Pancreas (tissue), 10 donors: ENCODE results near the gene PIF1. TPM values are rescaled to one million over a fixed set of nuclear protein-coding genes. Genes with fewer than 3 reads are reported as not detected.
A peak's percentile ranks its signal among the peaks of the same experiment; 100 is the strongest.

Experiments
- ATAC-seq, 4 donors: fragments of 200-7000 bp; cut with Tn5 transposase; one replicate each; pipeline versions ENCODE4 v1.8.0 to v1.9.1; 2020; ENCODE audit warnings: mild to moderate bottlenecking in 4 of 4, moderate library complexity in 4 of 4
- DNase-seq, 6 donors: peaks; one replicate each; pipeline ENCODE4 v3.0.0-alpha.2; 2020
- FAIRE-seq: peaks from 2 replicates; lab custom pipeline; 2012; peaks lifted over from hg19 to GRCh38; lab: Jason Lieb, UNC
- H3K27ac ChIP-seq, 4 donors: fragments of 200-600 bp; sonication (generic); 1 replicate in 3 of 4; 2 replicates in 1 of 4; pipeline versions ENCODE4 v1.5.0 to v1.8.0; 2020
- H3K27me3 ChIP-seq, 4 donors: fragments of 200-600 bp; one replicate each; pipeline ENCODE4 v1.8.0; 2021
- H3K36me3 ChIP-seq, 3 donors: fragments of 200-600 bp; sonication (generic) in 1 of 3; one replicate each; pipeline versions ENCODE4 v1.5.0 to v1.8.0; 2020 to 2021
- H3K4me1 ChIP-seq, 3 donors: fragments of 200-600 bp; one replicate each; pipeline ENCODE4 v1.8.0; 2021
- H3K4me3 ChIP-seq, 4 donors: fragments of 200-600 bp; sonication (generic) in 2 of 4; one replicate each; pipeline versions ENCODE4 v1.5.0 to v1.8.0; 2020 to 2021
- H3K9me3 ChIP-seq, 4 donors: fragments of 200-600 bp; one replicate each; pipeline ENCODE4 v1.8.0; 2021
- CTCF ChIP-seq, 4 donors: fragments of 200-600 bp; sonication (generic) in 3 of 4; IDR thresholded peaks; one replicate each; pipeline versions ENCODE4 v1.5.0 to v1.8.0; 2021; ENCODE audit warnings: antibody characterized with exemption in 4 of 4
- WGBS, 2 donors: extraction: QIAGEN DNeasy Blood & Tissue Kit; methylation state at CpG; one replicate each; pipeline ENCODE4 v1.1.7; 2013; 5-methylcytosine and 5-hydroxymethylcytosine counted together
- intact Hi-C, 3 donors: fragments of 100-400 bp; cut with DNase I; formaldehyde crosslinking; loops; one replicate each; pipeline versions ENCODE4 v1.11.1 to v1.14.2; 2022
- polyA plus RNA-seq, 2 donors: library from polyadenylated mRNA; stranded (reverse); fragments of 200-250 nt; gene quantifications; one replicate each; pipeline ENCODE4 v1.2.3, GENCODE V29; 2013
- total RNA-seq, 6 donors: library from RNA; stranded (reverse); fragmentation: NEBNext Ultra II Directional in 4 of 6; extraction: Animal tissue kit (Norgen Biotek cat#: 25700) in 4 of 6; gene quantifications; one replicate each; pipeline versions ENCODE4 v1.2.1 to v1.2.4, GENCODE V29; 2021 to 2023
- donor health status: healthy with polysubstance abuse.
- donor health status: DM: no; HTN: no; CAD: no; lungs with moderate emphysema.
- donor health status: DM: no; HTN: no; CAD: no.
- donor health status: control.
- donor health status: control.
- donor health status: Bipolar disorder and iron deficiency.
- donor health status: DM: yes; HTN: yes; CAD: no.
- donor health status: DM: no; HTN: no; CAD: no.
- donor health status: DM: no; HTN: no; CAD: no.
- donor health status: DM: yes; HTN: yes; CAD: no.

PIF1 gene
- total RNA-seq = under 1 TPM in 4 of 6 donors, not detected in 2; 0.06 to 0.66 (median 0.31) TPM
- under 1 TPM; 0.38 to 0.47 TPM for polyA plus RNA-seq

GRCh38 chr15:64825431-64826294, at the start of gene PIF1:
TSS of gene PIF1 (minus strand) at chr15:64825647. CDS start at chr15:64824335, 1,312 bp downstream.
- FAIRE-seq (peak; percentile 89), ATAC-seq (peak; percentile 97 to 98 (median 98))

GRCh38 chr15:64870353-64870752, 44.9 kb upstream of the PIF1 start:
- H3K27me3 ChIP-seq = no peaks in the 10 kb centered on the region
- H3K36me3 ChIP-seq = no peaks in the 10 kb centered on the region
- FAIRE-seq (no peak), DNase-seq (no peak), ATAC-seq (no peak)
- no peak for TF ChIP-seq CTCF (IDR thresholded peaks at IDR 0.05)
- WGBS, 2 donors = 83 to 87% methylated on average over 9 of the region's 9 CpGs
- no peaks in the 10 kb centered on the region for H3K4me1 ChIP-seq
- intact Hi-C loops = no loop called here
- H3K9me3 ChIP-seq = no peaks in the 10 kb centered on the region
- H3K4me3 ChIP-seq = no peak overlapping the region
- no peak overlapping the region for H3K27ac ChIP-seq

More at GRCh38 chr15:64825431-64826294, at the start of gene PIF1:
- H3K27ac ChIP-seq = peak within 1 kb of the TSS in 2 of 4 donors; percentile 66 to 81
- peak within 1 kb of the TSS in 2 of 4 donors; percentile 32 to 49 for H3K4me3 ChIP-seq
- H3K36me3 ChIP-seq = no peaks in the 10 kb centered on the region
- peak in 5 of 6 donors; percentile 74 to 95 (median 90) for DNase-seq
- intact Hi-C loops = no loop called here
- peaks cover 0 to 17% (median 9%) of the 10 kb centered on the region in 3 donors for H3K4me1 ChIP-seq
- no peak for TF ChIP-seq CTCF (IDR thresholded peaks at IDR 0.05)
- WGBS, 2 donors = 4 to 5% methylated on average over 35 of the region's 35 CpGs
- peaks cover 0 to 6% (median 0%) of the 10 kb centered on the region in 4 donors for H3K27me3 ChIP-seq
- H3K9me3 ChIP-seq = no peaks in the 10 kb centered on the region

GRCh38 chr15:64869501-64869900, 44.1 kb upstream of the PIF1 start:
- no peak overlapping the region for H3K4me3 ChIP-seq
- no peak overlapping the region for H3K27ac ChIP-seq
- H3K27me3 ChIP-seq = no peaks in the 10 kb centered on the region
- intact Hi-C loops = no loop called here
- FAIRE-seq (no peak), DNase-seq (no peak), ATAC-seq (no peak)
- H3K4me1 ChIP-seq = no peaks in the 10 kb centered on the region
- no peaks in the 10 kb centered on the region for H3K36me3 ChIP-seq
- H3K9me3 ChIP-seq = no peaks in the 10 kb centered on the region
- no peak for TF ChIP-seq CTCF (IDR thresholded peaks at IDR 0.05)

- no peak for DNase-seq
- WGBS, 2 donors = 66 to 75% methylated on average over 5 to 6 of the region's 6 CpGs
- H3K27me3 ChIP-seq = no peaks in the 10 kb centered on the region
- no peaks in the 10 kb centered on the region for H3K4me1 ChIP-seq
- no peaks in the 10 kb centered on the region for H3K36me3 ChIP-seq
- TF ChIP-seq CTCF (IDR thresholded peaks at IDR 0.05) = no peak
- no peaks in the 10 kb centered on the region for H3K9me3 ChIP-seq
- FAIRE-seq = no peak
- H3K4me3 ChIP-seq = no peak overlapping the region
- no peak overlapping the region for H3K27ac ChIP-seq
- intact Hi-C loops = no loop called here
- ATAC-seq = peak in 1 of 4 donors; percentile 18
Measured at GRCh38 chr15:64865998-64866520, 40.6 kb upstream of the PIF1 start.
